HCT116 (cell line): ENCODE data around the gene TFE3. TPM values are rescaled to one million over a fixed set of nuclear protein-coding genes. Genes with fewer than 3 reads are reported as not detected.

ENCODE experiments used
- ATAC-seq: fragments of 200-7000 bp; cut with Tn5 transposase; 2 replicates; pipeline ENCODE4 v1.9.1; 2020; ENCODE audit warnings: mild to moderate bottlenecking, moderate library complexity
- BruUV-seq: library from RNA; stranded (reverse); fragments of 400-500 nt; replicated peaks from 2 replicates; lab custom pipeline; 2021; lab: Mats Ljungman, UMichigan
- CTCF ChIA-PET: fragments of 300-600 bp; sonication (Branson Sonifier 250); formaldehyde crosslinking; loops from one replicate; lab custom pipeline; 2021; ENCODE audit warnings: antibody characterized with exemption; lab: Charles Lee
- POLR2A ChIA-PET: fragments of 300-600, 350-600 bp; sonication (Branson Sonifier 250); formaldehyde crosslinking; loops from one replicate; lab custom pipeline; 2021; ENCODE audit warnings: antibody characterized with exemption; lab: Charles Lee
- RAD21 ChIA-PET, 2 experiments: fragments of 300-600 bp; sonication (Branson Sonifier 250); formaldehyde crosslinking; loops; one replicate each; lab custom pipeline; 2023; ENCODE audit warnings: low total read pairs in 2 of 2; ENCODE audit not compliant: uncharacterized antibody in 2 of 2, unreplicated experiment in 2 of 2, low non-redundant PET in 1 of 2; lab: Charles Lee
- DNase-seq: peaks from one replicate; pipeline ENCODE4 v3.0.0-alpha.2; 2010; ENCODE audit warnings: low read depth, low spot score
- H2AFZ ChIP-seq: fragments of 200-600 bp; shearing (Covaris generic), sonication (generic); 2 replicates; pipeline ENCODE4 v1.6.1; 2017; ENCODE audit warnings: low read depth, mixed run types, mixed read lengths, antibody characterized with exemption, low read length; ENCODE audit not compliant: poor library complexity, severe bottlenecking
- H3K27ac ChIP-seq: 2 replicates; pipeline ENCODE4 v1.5.1; 2012; ENCODE audit warnings: low read depth, low read length
- H3K27me3 ChIP-seq: fragments of 200-600 bp; sonication (generic); 2 replicates; pipeline ENCODE4 v1.6.1; 2016; ENCODE audit warnings: mixed run types, low read length, mixed read lengths; ENCODE audit not compliant: insufficient read depth
- H3K36me3 ChIP-seq, 2 experiments: fragments of 200-500 bp in 1 of 2; fragments of 200-600 bp in 1 of 2; sonication (Bioruptor generic) in 1 of 2; sonication (generic) in 1 of 2; 2 replicates each; pipeline versions ENCODE4 v1.5.1 to v1.6.1; 2014 to 2016; ENCODE audit warnings: low read length in 2 of 2, inconsistent platforms in 1 of 2, mixed read lengths in 1 of 2, mixed run types in 1 of 2; ENCODE audit not compliant: insufficient read depth in 2 of 2, control insufficient read depth in 1 of 2
- H3K4me1 ChIP-seq, 2 experiments: fragments of 200-600 bp in 1 of 2; sonication (generic) in 1 of 2; 2 replicates each; pipeline versions ENCODE4 v1.5.1 to v1.6.1; 2012 to 2017; ENCODE audit warnings: low read length in 2 of 2, inconsistent platforms in 1 of 2, mild to moderate bottlenecking in 1 of 2, mixed read lengths in 1 of 2, mixed run types in 1 of 2, moderate library complexity in 1 of 2; ENCODE audit not compliant: insufficient read depth in 2 of 2, control insufficient read depth in 1 of 2
- H3K4me2 ChIP-seq: fragments of 200-600 bp; sonication (generic); 2 replicates; pipeline ENCODE4 v1.6.1; 2017; ENCODE audit warnings: mixed run types, low read length, mixed read lengths
- H3K4me3 ChIP-seq, 2 experiments: fragments of 200-600 bp in 1 of 2; sonication (generic) in 1 of 2; replicated peaks in 1 of 2; 2 replicates each; pipeline ENCODE4 v1.5.1; 2011 to 2016; ENCODE audit warnings: low read length in 2 of 2, control low read depth in 1 of 2, low read depth in 1 of 2, mild to moderate bottlenecking in 1 of 2, mixed read lengths in 1 of 2, mixed run types in 1 of 2
- H3K79me2 ChIP-seq: fragments of 200-600 bp; sonication (generic); 2 replicates; pipeline ENCODE4 v1.6.1; 2017; ENCODE audit warnings: mild to moderate bottlenecking, mixed run types, low read length, moderate library complexity, mixed read lengths; ENCODE audit not compliant: insufficient read depth
- H3K9ac ChIP-seq: fragments of 200-600 bp; sonication (generic); 2 replicates; pipeline ENCODE4 v1.6.1; 2016; ENCODE audit warnings: low read length, mixed read lengths
- H3K9me2 ChIP-seq: fragments of 200-600 bp; sonication (generic), shearing (Covaris generic); 2 replicates; pipeline ENCODE4 v1.6.1; 2017; ENCODE audit warnings: mixed run types, mild to moderate bottlenecking, moderate library complexity; ENCODE audit not compliant: insufficient read depth
- H3K9me3 ChIP-seq, 2 experiments: fragments of 200-500 bp in 1 of 2; fragments of 200-600 bp in 1 of 2; sonication (Bioruptor generic) in 1 of 2; sonication (generic) in 1 of 2; 2 replicates each; pipeline ENCODE4 v1.6.1; 2014 to 2017; ENCODE audit warnings: low read length in 2 of 2, mixed read lengths in 2 of 2, inconsistent platforms in 1 of 2, low read depth in 1 of 2, mild to moderate bottlenecking in 1 of 2, mixed run types in 1 of 2, moderate library complexity in 1 of 2; ENCODE audit not compliant: control insufficient read depth in 1 of 2, insufficient read depth in 1 of 2
- H4K20me1 ChIP-seq: fragments of 200-600 bp; sonication (generic), shearing (Covaris generic); 2 replicates; pipeline ENCODE4 v1.6.1; 2017; ENCODE audit warnings: mixed run types, mild to moderate bottlenecking, moderate library complexity; ENCODE audit not compliant: insufficient read depth
- CTCF ChIP-seq, 3 experiments: fragments of 200-600 bp in 1 of 3; sonication (generic) in 1 of 3; IDR thresholded peaks in 2 of 3; conservative IDR thresholded peaks in 1 of 3; 2 replicates each; pipeline ENCODE4 v1.5.1; 2012 to 2017; ENCODE audit warnings: low read depth in 2 of 3, low read length in 2 of 3, antibody characterized with exemption in 1 of 3, borderline replicate concordance in 1 of 3, control low read depth in 1 of 3, mild to moderate bottlenecking in 1 of 3, mixed read lengths in 1 of 3, mixed run types in 1 of 3, moderate library complexity in 1 of 3; ENCODE audit not compliant: insufficient read depth in 1 of 3
- EGR1 ChIP-seq: IDR thresholded peaks from 2 replicates; pipeline ENCODE4 v1.6.1; 2012; ENCODE audit warnings: low read depth
- ZBTB33 ChIP-seq: IDR thresholded peaks from 2 replicates; pipeline ENCODE4 v1.6.1; 2011; ENCODE audit warnings: mild to moderate bottlenecking, low read length, moderate library complexity; ENCODE audit not compliant: insufficient replicate concordance; ENCODE audit errors: extremely low read depth
- ZFX ChIP-seq: fragments of 450-650 bp; IDR thresholded peaks from 2 replicates; pipeline ENCODE4 v1.6.1; 2017
- intact Hi-C: fragments of 100-400 bp; cut with micrococcal nuclease; formaldehyde crosslinking; loops from 2 replicates; pipeline ENCODE4 v1.10.0; 2022
- total RNA-seq: library from RNA; stranded (reverse); gene quantifications from one replicate; pipeline ENCODE4 v1.2.1, GENCODE V29; 2021; ENCODE audit not compliant: unreplicated experiment

TFE3 gene
- total RNA-seq, 1 experiment from 2014 or later: 17.1 TPM

- POLR2A ChIA-PET: no interaction called here
- H3K4me3 ChIP-seq: no peak overlapping the region
- CTCF ChIA-PET: no interaction called here
- peaks cover 5 to 7% of the 10 kb centered on the region in 2 experiments; a peak in 3 of 4 replicates for H3K36me3 ChIP-seq
- RAD21 ChIA-PET: no interaction called here
- no peaks in the 10 kb centered on the region for H4K20me1 ChIP-seq
- no peak for TF ChIP-seq ZBTB33
- TF ChIP-seq EGR1: no peak
- TF ChIP-seq ZFX: no peak
- no peak for TF ChIP-seq CTCF (IDR thresholded peaks at IDR 0.05 in 2 of 3, conservative IDR thresholded peaks at IDR 0.05 in 1 of 3; ENCODE audit: borderline replicate concordance in 1 of 3, insufficient read depth in 1 of 3, low read depth in 2 of 3, low read length in 2 of 3)
- no peaks in the 10 kb centered on the region for H3K9me3 ChIP-seq
- peaks cover 35% of the 10 kb centered on the region for H3K79me2 ChIP-seq
- BruUV-seq: no TSS peak
- no peaks in the 10 kb centered on the region for H3K9me2 ChIP-seq
- no peak overlapping the region for H3K9ac ChIP-seq
- H3K27me3 ChIP-seq: no peaks in the 10 kb centered on the region
- ATAC-seq (no peak), DNase-seq (no peak)
- no peak overlapping the region for H3K4me2 ChIP-seq
- H2AFZ ChIP-seq: no peak overlapping the region
- H3K4me1 ChIP-seq: peaks cover 19 to 27% of the 10 kb centered on the region in 2 experiments
- H3K27ac ChIP-seq: no peak overlapping the region
- intact Hi-C loops: no loop called here
These were observed 5.2 kb downstream of the TFE3 start for GRCh38 chrX:49037883-49038475.
